GM21723 (cell line): ENCODE results near the gene OR2W3.
A peak's percentile ranks its signal among the peaks of the same experiment; 100 is the strongest.

Experiments used
- ATAC-seq: cut with Tn5 transposase; IDR thresholded peaks from one replicate; pipeline ENCODE4 v1.9.1; 2021; ENCODE audit warnings: mild to moderate bottlenecking, moderate library complexity; ENCODE audit not compliant: unreplicated experiment

Gene OR2W3

DNA sequence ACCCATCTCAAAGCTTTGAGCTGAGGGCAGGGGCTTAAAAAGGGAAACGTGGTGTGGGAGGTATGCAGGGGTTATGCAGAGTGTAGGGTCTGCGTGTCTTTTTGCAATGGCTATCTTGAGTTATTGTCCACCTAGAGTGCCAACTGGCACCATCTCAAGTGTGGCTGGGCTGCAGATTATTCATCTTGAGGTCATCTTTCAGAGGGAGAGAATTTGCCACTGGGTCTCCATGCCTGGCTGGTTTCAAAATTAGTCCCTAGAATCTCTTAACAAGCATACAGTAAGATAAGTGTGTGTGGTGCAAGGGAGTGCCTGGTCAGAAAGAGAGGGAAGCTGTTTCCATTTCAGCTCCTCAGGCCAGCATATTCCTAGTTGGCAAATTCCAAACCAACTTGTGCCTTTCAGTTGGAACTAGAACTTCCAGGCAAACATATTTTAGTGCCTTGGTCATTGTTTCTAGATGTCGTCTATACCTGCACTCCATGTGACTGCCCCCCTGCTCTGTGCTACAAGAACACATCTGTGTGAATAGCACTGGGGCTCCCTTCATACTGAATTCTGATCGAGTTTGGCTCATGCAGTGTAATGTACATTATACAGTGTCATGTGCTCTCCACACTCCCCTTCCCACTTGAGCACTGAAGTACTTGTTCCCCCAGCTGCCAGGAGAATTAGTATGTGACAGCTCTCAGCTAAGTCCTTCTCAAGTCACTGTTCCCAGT is 19.7 kb downstream of the OR2W3 start:
- no peak for ATAC-seq

- ATAC-seq, result no peak
Measured at GRCh38 chr1:247919952-247920351, 24.6 kb downstream of the OR2W3 start, which contains the start of gene OR2T8. TSS of gene OR2T8 (plus strand) at chr1:247920252. CDS start at chr1:247921018, 766 bp downstream.

DNA sequence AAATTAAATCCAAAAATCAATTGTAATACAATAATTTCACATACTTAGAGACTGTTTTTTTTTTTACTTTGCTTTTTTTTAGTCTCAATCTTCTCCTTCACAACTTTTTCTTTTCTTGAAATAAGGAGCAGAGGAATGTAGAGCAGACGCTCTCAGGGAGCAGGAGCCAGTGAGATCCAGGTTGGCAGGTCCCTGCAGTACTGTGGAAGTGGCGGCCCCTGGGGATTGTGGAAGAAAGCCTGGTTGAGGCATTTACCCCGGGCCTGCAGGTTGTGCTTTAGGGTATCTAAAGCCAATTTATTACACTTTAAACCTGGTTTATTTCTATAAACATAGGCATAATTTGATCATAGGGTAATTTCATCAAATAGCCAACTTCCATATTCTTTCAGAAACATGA is 28.6 kb downstream of the OR2W3 start:
- no peak for ATAC-seq

- ATAC-seq, result no peak
Measured at GRCh38 chr1:247924868-247925267, 29.5 kb downstream of the OR2W3 start, which contains the start of gene OR2AJ1. TSS of gene OR2AJ1 (plus strand) at chr1:247924889. CDS start at chr1:247933769, 8,880 bp downstream.

DNA sequence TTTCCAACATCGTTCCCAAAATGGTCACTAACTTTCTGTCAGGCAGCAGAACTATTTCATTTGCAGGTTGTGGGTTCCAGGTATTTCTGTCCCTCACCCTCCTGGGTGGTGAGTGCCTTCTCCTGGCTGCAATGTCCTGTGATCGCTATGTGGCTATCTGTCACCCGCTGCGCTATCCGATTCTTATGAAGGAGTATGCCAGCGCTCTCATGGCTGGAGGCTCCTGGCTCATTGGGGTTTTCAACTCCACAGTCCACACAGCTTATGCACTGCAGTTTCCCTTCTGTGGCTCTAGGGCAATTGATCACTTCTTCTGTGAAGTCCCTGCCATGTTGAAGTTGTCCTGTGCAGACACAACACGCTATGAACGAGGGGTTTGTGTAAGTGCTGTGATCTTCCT is 38.6 kb downstream of the OR2W3 start:
- ATAC-seq, result no peak

- no peak for ATAC-seq
Measured at GRCh38 chr1:247935781-247936180, 40.4 kb downstream of the OR2W3 start.

GRCh38 chr1:247936415-247936814 is 41.0 kb downstream of the OR2W3 start:
- ATAC-seq, result no peak

DNA sequence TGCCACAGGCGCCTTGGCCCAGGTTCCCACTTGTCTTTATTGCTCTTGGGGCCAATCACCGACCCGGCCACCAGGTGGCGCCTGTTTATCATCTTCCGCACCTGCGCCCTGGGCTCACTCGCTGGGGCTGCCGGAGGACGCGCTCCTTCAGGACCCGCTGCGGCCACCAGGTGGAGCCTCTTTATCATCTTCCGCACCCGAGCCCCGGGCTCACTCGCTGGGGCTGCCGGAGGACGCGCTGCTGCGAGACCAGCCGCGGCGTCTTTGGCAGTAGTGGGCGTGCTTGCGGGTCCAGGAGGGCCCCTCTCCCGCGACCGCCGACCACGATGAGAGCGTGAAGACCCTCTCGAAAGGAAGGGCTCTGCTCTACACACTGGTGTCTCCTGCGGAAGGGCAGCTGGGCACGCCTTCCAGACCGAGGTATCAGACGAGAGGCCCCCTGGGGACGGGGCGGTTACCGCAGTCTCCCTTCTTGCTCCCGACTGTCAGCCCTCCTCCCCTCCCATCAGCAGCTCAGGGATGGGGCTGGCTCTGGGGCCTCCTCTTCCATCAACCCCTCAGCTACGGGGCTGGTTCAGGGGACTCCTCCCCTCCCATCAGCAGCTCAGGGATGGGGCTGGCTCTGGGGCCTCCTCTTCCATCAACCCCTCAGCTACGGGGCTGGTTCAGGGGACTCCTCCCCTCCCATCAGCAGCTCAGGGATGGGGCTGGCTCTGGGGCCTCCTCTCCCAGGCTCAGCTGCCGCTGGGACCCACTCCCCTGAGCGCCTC is 41.8 kb downstream of the OR2W3 start:
- peak; percentile 100 for ATAC-seq

- no peak for ATAC-seq
Measured at GRCh38 chr1:247942624-247943023, 47.2 kb downstream of the OR2W3 start.
